Neural cell (in vitro differentiated cells): ENCODE results near the gene ADGRE2. TPM values are rescaled to one million over a fixed set of nuclear protein-coding genes. Genes with fewer than 3 reads are reported as not detected.

Experiments
- H2AFZ ChIP-seq: fragments of 200-600, 300-800 bp; sonication (generic), shearing (Covaris generic); 2 replicates; pipeline ENCODE4 v1.6.0; 2014; ENCODE audit warnings: low read depth, mild to moderate bottlenecking, antibody characterized with exemption, low read length, moderate library complexity
- H3F3A ChIP-seq: fragments of 200-600 bp; shearing (Covaris generic); 2 replicates; pipeline ENCODE4 v1.6.1; 2016; ENCODE audit warnings: mild to moderate bottlenecking, moderate library complexity, mixed read lengths, antibody characterized with exemption, low read length; ENCODE audit not compliant: insufficient read depth, poor library complexity, severe bottlenecking
- H3K27ac ChIP-seq: fragments of 200-600, 300-800 bp; sonication (generic), shearing (Covaris generic); 2 replicates; pipeline ENCODE4 v1.5.1; 2014; ENCODE audit warnings: mild to moderate bottlenecking, low read length, moderate library complexity
- H3K27me3 ChIP-seq: fragments of 300-800, 200-600 bp; sonication (generic), shearing (Covaris generic); 2 replicates; pipeline ENCODE4 v1.6.0; 2014; ENCODE audit warnings: mild to moderate bottlenecking, low read depth, low read length, moderate library complexity; ENCODE audit not compliant: insufficient read depth
- H3K36me3 ChIP-seq: fragments of 300-800, 200-600 bp; sonication (generic), shearing (Covaris generic); 2 replicates; pipeline ENCODE4 v1.5.1; 2014; ENCODE audit warnings: mild to moderate bottlenecking, antibody characterized with exemption, low read length, moderate library complexity; ENCODE audit not compliant: insufficient read depth
- H3K4me2 ChIP-seq: fragments of 300-800, 200-600 bp; sonication (generic), shearing (Covaris generic); 2 replicates; pipeline ENCODE4 v1.6.0; 2014; ENCODE audit warnings: mild to moderate bottlenecking, low read length
- H3K4me3 ChIP-seq: fragments of 300-800, 200-600 bp; sonication (generic), shearing (Covaris generic); 2 replicates; pipeline ENCODE4 v1.5.1; 2014; ENCODE audit warnings: mild to moderate bottlenecking, low read length, moderate library complexity
- H3K79me2 ChIP-seq: fragments of 200-600 bp; shearing (Covaris generic); replicated peaks from 2 replicates; pipeline ENCODE4 v1.6.0; 2014; ENCODE audit warnings: mild to moderate bottlenecking, low read length, moderate library complexity; ENCODE audit not compliant: insufficient read depth
- H3K9ac ChIP-seq: fragments of 300-800, 200-600 bp; sonication (generic), shearing (Covaris generic); 2 replicates; pipeline ENCODE4 v1.6.1; 2016; ENCODE audit warnings: mild to moderate bottlenecking, low read length, mixed read lengths
- H3K9me2 ChIP-seq: fragments of 200-600 bp; shearing (Covaris generic); 2 replicates; pipeline ENCODE4 v1.6.1; 2016; ENCODE audit warnings: mild to moderate bottlenecking, low read length, mixed read lengths; ENCODE audit not compliant: insufficient read depth
- H3K9me3 ChIP-seq: fragments of 200-600, 300-800 bp; sonication (generic), shearing (Covaris generic); 2 replicates; pipeline ENCODE4 v1.6.1; 2016; ENCODE audit warnings: mild to moderate bottlenecking, mixed run types, low read length, moderate library complexity, mixed read lengths
- H4K20me1 ChIP-seq: fragments of 200-600 bp; shearing (Covaris generic); 2 replicates; pipeline ENCODE4 v1.6.1; 2016; ENCODE audit warnings: mild to moderate bottlenecking, mixed run types; ENCODE audit not compliant: insufficient read depth
- EP300 ChIP-seq: fragments of 450-650 bp; conservative IDR thresholded peaks from 2 replicates; pipeline ENCODE4 v1.6.1; 2014; ENCODE audit warnings: antibody characterized with exemption, mild to moderate bottlenecking, moderate library complexity; ENCODE audit not compliant: poor library complexity, severe bottlenecking
- EZH2 ChIP-seq: fragments of 200-600, 300-800 bp; shearing (Covaris generic), sonication (generic); IDR thresholded peaks from 2 replicates; pipeline ENCODE4 v1.6.1; 2014; ENCODE audit warnings: antibody characterized with exemption, low read length, borderline replicate concordance, mild to moderate bottlenecking; ENCODE audit not compliant: insufficient read depth, poor library complexity, severe bottlenecking
- MXI1 ChIP-seq: fragments of 450-650 bp; conservative IDR thresholded peaks from 2 replicates; pipeline ENCODE4 v1.6.1; 2014; ENCODE audit warnings: antibody characterized with exemption, mild to moderate bottlenecking; ENCODE audit not compliant: poor library complexity, severe bottlenecking
- POLR2AphosphoS5 ChIP-seq: IDR thresholded peaks from 2 replicates; pipeline ENCODE4 v1.6.1; 2012
- RAD21 ChIP-seq: fragments of 450-650 bp; conservative IDR thresholded peaks from 2 replicates; pipeline ENCODE4 v1.6.1; 2014; ENCODE audit warnings: antibody characterized with exemption, mild to moderate bottlenecking, moderate library complexity
- REST ChIP-seq: IDR thresholded peaks from 2 replicates; pipeline ENCODE4 v1.6.1; 2012; ENCODE audit warnings: borderline replicate concordance
- SMC3 ChIP-seq: fragments of 450-650 bp; conservative IDR thresholded peaks from 2 replicates; pipeline ENCODE4 v1.6.1; 2014; ENCODE audit warnings: antibody characterized with exemption, mild to moderate bottlenecking, moderate library complexity; ENCODE audit not compliant: poor library complexity
- TAF1 ChIP-seq: IDR thresholded peaks from 2 replicates; pipeline ENCODE4 v1.6.1; 2012; ENCODE audit warnings: low read depth
- polyA plus RNA-seq: library from polyadenylated mRNA; depleted of rRNA; stranded (reverse); fragments of >200 nt; gene quantifications from 2 replicates; pipeline ENCODE4 v1.2.3, GENCODE V29; 2014
- TF ChIP-seq, protein P1 (sequence below): fragments of 450-650 bp; IDR thresholded peaks from 2 replicates; pipeline ENCODE4 v1.5.1; 2014; ENCODE audit warnings: antibody characterized with exemption, mild to moderate bottlenecking, moderate library complexity; ENCODE audit not compliant: poor library complexity, severe bottlenecking

The ADGRE2 gene
- polyA plus RNA-seq, 1 donor from 2014 or later = not detected

DNA sequence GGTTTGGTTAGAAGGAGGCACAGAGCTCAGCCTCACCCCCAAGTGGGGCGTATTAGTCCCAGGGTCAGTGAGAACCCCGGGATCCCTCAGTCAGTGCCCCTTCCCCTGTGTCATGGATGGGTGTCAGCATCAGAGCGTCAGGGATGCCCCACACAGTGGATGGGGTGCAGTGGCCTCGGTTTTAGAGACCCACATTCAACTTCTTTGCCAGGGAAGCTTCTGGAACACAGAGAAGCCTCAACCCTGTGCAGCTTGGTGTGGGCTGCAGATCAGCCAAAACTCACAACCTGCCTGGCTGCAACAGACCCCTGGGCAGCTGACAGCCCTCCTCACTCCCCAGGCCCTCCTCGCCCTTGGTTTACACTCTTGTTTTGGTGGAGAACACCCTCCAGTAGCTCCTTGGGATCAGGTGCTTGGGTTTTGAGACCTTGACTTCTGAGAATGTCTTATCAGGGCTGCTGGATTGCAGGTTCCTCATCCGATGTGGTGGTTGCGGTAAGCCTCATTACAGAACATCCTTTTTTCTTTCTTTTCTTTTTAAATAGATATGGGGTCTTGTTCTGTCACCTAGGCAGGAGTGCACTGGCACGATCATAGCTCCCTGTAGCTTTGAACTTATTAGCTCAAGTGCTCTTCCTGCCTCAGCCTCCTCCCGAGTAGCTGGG lies 77.5 kb downstream of the ADGRE2 start:
- Histone ChIP-seq H4K20me1 (no peaks in the 10 kb centered on the region), H3K36me3 (peaks cover 24% of the 10 kb centered on the region), H3K27ac (no peak overlapping the region), H3K9me2 (no peaks in the 10 kb centered on the region), H3K9ac (no peak overlapping the region), H3F3A (no peaks in the 10 kb centered on the region), H3K4me3 (no peak overlapping the region), H3K4me2 (no peak overlapping the region), H3K79me2 (no peaks in the 10 kb centered on the region), H2AFZ (no peak overlapping the region), H3K27me3 (no peaks in the 10 kb centered on the region), H3K9me3 (no peaks in the 10 kb centered on the region)
- no peak for TF ChIP-seq TAF1
- TF ChIP-seq MXI1 = no peak
- TF ChIP-seq RAD21 = no peak
- no peak for TF ChIP-seq EZH2
- TF ChIP-seq EP300 = no peak
- no peak for TF ChIP-seq SMC3
- TF ChIP-seq REST = no peak
- TF ChIP-seq POLR2AphosphoS5 = no peak
- TF ChIP-seq, protein P1, sequence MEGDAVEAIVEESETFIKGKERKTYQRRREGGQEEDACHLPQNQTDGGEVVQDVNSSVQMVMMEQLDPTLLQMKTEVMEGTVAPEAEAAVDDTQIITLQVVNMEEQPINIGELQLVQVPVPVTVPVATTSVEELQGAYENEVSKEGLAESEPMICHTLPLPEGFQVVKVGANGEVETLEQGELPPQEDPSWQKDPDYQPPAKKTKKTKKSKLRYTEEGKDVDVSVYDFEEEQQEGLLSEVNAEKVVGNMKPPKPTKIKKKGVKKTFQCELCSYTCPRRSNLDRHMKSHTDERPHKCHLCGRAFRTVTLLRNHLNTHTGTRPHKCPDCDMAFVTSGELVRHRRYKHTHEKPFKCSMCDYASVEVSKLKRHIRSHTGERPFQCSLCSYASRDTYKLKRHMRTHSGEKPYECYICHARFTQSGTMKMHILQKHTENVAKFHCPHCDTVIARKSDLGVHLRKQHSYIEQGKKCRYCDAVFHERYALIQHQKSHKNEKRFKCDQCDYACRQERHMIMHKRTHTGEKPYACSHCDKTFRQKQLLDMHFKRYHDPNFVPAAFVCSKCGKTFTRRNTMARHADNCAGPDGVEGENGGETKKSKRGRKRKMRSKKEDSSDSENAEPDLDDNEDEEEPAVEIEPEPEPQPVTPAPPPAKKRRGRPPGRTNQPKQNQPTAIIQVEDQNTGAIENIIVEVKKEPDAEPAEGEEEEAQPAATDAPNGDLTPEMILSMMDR = no peak

- Histone ChIP-seq H4K20me1 (no peaks in the 10 kb centered on the region), H3K27me3 (no peaks in the 10 kb centered on the region), H3K9me2 (no peaks in the 10 kb centered on the region), H3K36me3 (peaks cover 28% of the 10 kb centered on the region), H3K9me3 (no peaks in the 10 kb centered on the region), H3F3A (no peaks in the 10 kb centered on the region), H3K4me2 (no peak overlapping the region), H3K27ac (no peak overlapping the region), H3K4me3 (no peak overlapping the region), H3K9ac (no peak overlapping the region), H3K79me2 (no peaks in the 10 kb centered on the region), H2AFZ (no peak overlapping the region)
- no peak for TF ChIP-seq MXI1
- no peak for TF ChIP-seq POLR2AphosphoS5
- TF ChIP-seq RAD21 = no peak
- TF ChIP-seq EZH2 = no peak
- no peak for TF ChIP-seq EP300
- TF ChIP-seq REST = no peak
- TF ChIP-seq TAF1 = no peak
- no peak for TF ChIP-seq SMC3
- TF ChIP-seq, protein P1 = no peak
Observed at GRCh38 chr19:14699641-14700040, 78.7 kb downstream of the ADGRE2 start.
